H9 (cell line): ENCODE measurements around the gene SLIT1. TPM values are rescaled to one million over a fixed set of nuclear protein-coding genes. Genes with fewer than 3 reads are reported as not detected.

ENCODE experiments used
- DNase-seq: peaks from one replicate; pipeline ENCODE4 v3.0.0-alpha.2; 2017
- H2AFZ ChIP-seq: one replicate; pipeline ENCODE4 v1.6.1; 2013; ENCODE audit warnings: mild to moderate bottlenecking, low read length, control low read depth, moderate library complexity
- H2AK5ac ChIP-seq: 2 replicates; pipeline ENCODE4 v1.6.1; 2013; ENCODE audit warnings: low read length, control low read depth, mixed read lengths; ENCODE audit not compliant: insufficient read length
- H2BK120ac ChIP-seq: one replicate; pipeline ENCODE4 v1.6.1; 2013; ENCODE audit warnings: low read depth, mild to moderate bottlenecking, low read length, control low read depth, inconsistent platforms; ENCODE audit not compliant: poor library complexity, severe bottlenecking
- H2BK12ac ChIP-seq: 2 replicates; pipeline ENCODE4 v1.6.1; 2013; ENCODE audit warnings: low read length, control low read depth, mixed read lengths, low read depth; ENCODE audit not compliant: insufficient read length
- H2BK15ac ChIP-seq: 2 replicates; pipeline ENCODE4 v1.6.1; 2013; ENCODE audit warnings: low read depth, low read length, control low read depth
- H2BK20ac ChIP-seq: one replicate; pipeline ENCODE4 v1.6.1; 2013; ENCODE audit warnings: low read depth, mild to moderate bottlenecking, low read length, control low read depth, inconsistent platforms; ENCODE audit not compliant: poor library complexity, severe bottlenecking
- H2BK5ac ChIP-seq: 2 replicates; pipeline ENCODE4 v1.6.1; 2013; ENCODE audit warnings: low read length, control low read depth, mixed read lengths; ENCODE audit not compliant: insufficient read length
- H3K14ac ChIP-seq: 2 replicates; pipeline ENCODE4 v1.6.1; 2013; ENCODE audit warnings: low read length, control low read depth; ENCODE audit not compliant: insufficient read depth
- H3K18ac ChIP-seq: 2 replicates; pipeline ENCODE4 v1.6.1; 2013; ENCODE audit warnings: low read depth, mild to moderate bottlenecking, mixed read lengths, low read length, control low read depth; ENCODE audit not compliant: insufficient read length
- H3K23ac ChIP-seq: 2 replicates; pipeline ENCODE4 v1.6.1; 2013; ENCODE audit warnings: low read length, control low read depth, mixed read lengths, low read depth; ENCODE audit not compliant: insufficient read length
- H3K23me2 ChIP-seq: 2 replicates; pipeline ENCODE4 v1.6.1; 2013; ENCODE audit warnings: low read depth, mild to moderate bottlenecking, mixed read lengths, low read length, control low read depth; ENCODE audit not compliant: insufficient read length, poor library complexity, severe bottlenecking
- H3K27ac ChIP-seq: 2 replicates; pipeline ENCODE4 v1.5.1; 2013; ENCODE audit warnings: low read length, control low read depth, mixed read lengths, low read depth; ENCODE audit not compliant: insufficient read length
- H3K27me3 ChIP-seq: 2 replicates; pipeline ENCODE4 v1.6.1; 2013; ENCODE audit warnings: low read length, control low read depth, inconsistent platforms; ENCODE audit not compliant: insufficient read depth
- H3K4ac ChIP-seq: 2 replicates; pipeline ENCODE4 v1.6.1; 2013; ENCODE audit warnings: low read depth, mild to moderate bottlenecking, control low read depth, inconsistent platforms, low read length, moderate library complexity
- H3K4me1 ChIP-seq: 2 replicates; pipeline ENCODE4 v1.6.1; 2013; ENCODE audit warnings: low read length, control low read depth, inconsistent platforms; ENCODE audit not compliant: insufficient read depth
- H3K4me2 ChIP-seq: 2 replicates; pipeline ENCODE4 v1.6.1; 2013; ENCODE audit warnings: low read length, control low read depth, mixed read lengths; ENCODE audit not compliant: insufficient read length, insufficient read depth
- H3K56ac ChIP-seq: 2 replicates; pipeline ENCODE4 v1.6.1; 2013; ENCODE audit warnings: low read depth, mild to moderate bottlenecking, mixed read lengths, low read length, control low read depth; ENCODE audit not compliant: insufficient read length
- H3K79me1 ChIP-seq: 2 replicates; pipeline ENCODE4 v1.6.1; 2013; ENCODE audit warnings: low read depth, mild to moderate bottlenecking, moderate library complexity, low read length, control low read depth, inconsistent platforms; ENCODE audit not compliant: insufficient read depth, poor library complexity, severe bottlenecking
- H3K79me2 ChIP-seq: 2 replicates; pipeline ENCODE4 v1.6.1; 2013; ENCODE audit warnings: low read length, control low read depth, inconsistent platforms; ENCODE audit not compliant: insufficient read depth
- H3K9ac ChIP-seq: 2 replicates; pipeline ENCODE4 v1.6.1; 2013; ENCODE audit warnings: low read length, control low read depth, mixed read lengths; ENCODE audit not compliant: insufficient read length; ENCODE audit errors: extremely low read depth
- H3K9me3 ChIP-seq: one replicate; pipeline ENCODE4 v1.6.1; 2013; ENCODE audit warnings: low read depth, low read length, inconsistent platforms; ENCODE audit not compliant: control insufficient read depth
- H3T11ph ChIP-seq: one replicate; pipeline ENCODE4 v1.6.1; 2013; ENCODE audit warnings: mild to moderate bottlenecking, low read length, control low read depth, inconsistent platforms
- H4K20me1 ChIP-seq: one replicate; pipeline ENCODE4 v1.6.1; 2013; ENCODE audit not compliant: control insufficient read depth, insufficient read length, insufficient read depth
- H4K5ac ChIP-seq: 2 replicates; pipeline ENCODE4 v1.6.1; 2013; ENCODE audit warnings: low read depth, mild to moderate bottlenecking, mixed read lengths, low read length, control low read depth; ENCODE audit not compliant: insufficient read length
- H4K8ac ChIP-seq: replicated peaks from 2 replicates; pipeline ENCODE4 v1.6.1; 2013; ENCODE audit warnings: low read length, control low read depth, mixed read lengths, low read depth; ENCODE audit not compliant: insufficient read length
- H4K91ac ChIP-seq: 2 replicates; pipeline ENCODE4 v1.6.1; 2013; ENCODE audit warnings: low read depth, mild to moderate bottlenecking, moderate library complexity, mixed read lengths, low read length, control low read depth; ENCODE audit not compliant: insufficient read length
- H3K27ac Mint-ChIP-seq, 3 experiments: 2 replicates in 2 of 3; 3 replicates in 1 of 3; pipeline ENCODE4 v1.8.0; 2020 to 2021; ENCODE audit warnings: mixed read lengths in 3 of 3, mild to moderate bottlenecking in 1 of 3, moderate library complexity in 1 of 3
- H3K27me3 Mint-ChIP-seq: 2 replicates; pipeline ENCODE4 v1.8.0; 2021; ENCODE audit warnings: low read depth, mild to moderate bottlenecking, moderate library complexity, mixed read lengths
- H3K36me3 Mint-ChIP-seq, 3 experiments: 2 replicates in 2 of 3; 3 replicates in 1 of 3; pipeline ENCODE4 v1.8.0; 2020 to 2021; ENCODE audit warnings: low read depth in 3 of 3, mixed read lengths in 3 of 3; ENCODE audit not compliant: insufficient read depth in 1 of 3
- H3K4me1 Mint-ChIP-seq, 2 experiments: 2 replicates each; pipeline ENCODE4 v1.8.0; 2020; ENCODE audit warnings: mixed read lengths in 2 of 2
- H3K4me3 Mint-ChIP-seq, 2 experiments: 2 replicates in 1 of 2; 3 replicates in 1 of 2; pipeline ENCODE4 v1.8.0; 2020 to 2021; ENCODE audit warnings: mild to moderate bottlenecking in 2 of 2, mixed read lengths in 2 of 2, moderate library complexity in 1 of 2
- H3K9me3 Mint-ChIP-seq, 2 experiments: 2 replicates in 1 of 2; 3 replicates in 1 of 2; pipeline ENCODE4 v1.8.0; 2020; ENCODE audit warnings: mild to moderate bottlenecking in 2 of 2, mixed read lengths in 2 of 2, moderate library complexity in 1 of 2
- WGBS: extraction: QIAGEN DNeasy Blood & Tissue Kit; methylation state at CpG from one replicate; pipeline ENCODE4 v1.1.7; 2013; ENCODE audit warnings: missing lambda C conversion rate, low lambda C conversion rate, mixed read lengths; ENCODE audit not compliant: insufficient read length; ENCODE audit errors: extremely low coverage; 5-methylcytosine and 5-hydroxymethylcytosine counted together
- total RNA-seq: library from RNA; stranded (reverse); gene quantifications from 2 replicates; pipeline ENCODE4 v1.2.1, GENCODE V29; 2021
- TF ChIP-seq, protein P1 (sequence below): fragments of 200-600 bp; sonication (generic); conservative IDR thresholded peaks from 3 replicates; pipeline ENCODE4 v1.8.0; 2021; ENCODE audit warnings: antibody characterized with exemption, mild to moderate bottlenecking

Gene SLIT1
- total RNA-seq, 1 experiment from 2014 or later, result 0.57 TPM

DNA sequence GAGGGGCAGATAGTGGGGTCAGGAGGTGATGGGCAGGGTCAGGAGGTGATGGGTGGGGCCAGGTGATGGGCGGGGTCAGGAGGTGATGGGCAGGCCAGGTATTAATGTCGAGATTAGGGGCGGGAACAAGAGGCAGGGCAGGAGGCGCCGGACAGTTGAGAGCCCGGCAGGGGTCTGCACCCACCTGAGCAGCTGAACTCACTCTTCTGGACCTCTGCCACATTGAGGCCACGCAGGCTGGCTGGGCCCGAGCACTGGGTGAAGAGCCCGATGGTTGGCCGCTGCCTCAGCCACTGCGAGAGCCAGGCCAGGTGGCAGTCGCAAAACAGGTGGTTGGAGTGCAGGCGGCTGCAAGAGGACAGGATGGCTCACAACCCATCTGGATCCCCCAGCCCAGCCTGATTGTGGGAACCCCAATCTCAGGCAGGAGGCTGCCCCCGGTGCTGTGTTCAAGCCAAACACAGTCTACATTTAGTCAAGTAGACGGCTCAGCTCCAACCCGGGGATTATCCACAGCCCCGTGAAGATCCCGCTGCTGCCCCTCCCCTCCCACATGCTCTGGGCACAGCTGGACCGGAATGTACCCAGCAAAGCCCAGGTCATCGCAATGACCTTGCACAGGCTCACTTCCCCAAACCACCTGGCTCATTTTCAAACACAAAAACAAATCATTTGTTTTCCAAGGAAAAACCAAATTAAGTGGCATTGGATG lies 122.3 kb downstream of the SLIT1 start:
- peaks cover 2% of the 10 kb centered on the region for H3K27me3 Mint-ChIP-seq
- no peaks in the 10 kb centered on the region for H3K9me3 ChIP-seq
- peaks cover 18 to 32% of the 10 kb centered on the region in 2 experiments for H3K4me1 Mint-ChIP-seq
- TF ChIP-seq, protein P1, sequence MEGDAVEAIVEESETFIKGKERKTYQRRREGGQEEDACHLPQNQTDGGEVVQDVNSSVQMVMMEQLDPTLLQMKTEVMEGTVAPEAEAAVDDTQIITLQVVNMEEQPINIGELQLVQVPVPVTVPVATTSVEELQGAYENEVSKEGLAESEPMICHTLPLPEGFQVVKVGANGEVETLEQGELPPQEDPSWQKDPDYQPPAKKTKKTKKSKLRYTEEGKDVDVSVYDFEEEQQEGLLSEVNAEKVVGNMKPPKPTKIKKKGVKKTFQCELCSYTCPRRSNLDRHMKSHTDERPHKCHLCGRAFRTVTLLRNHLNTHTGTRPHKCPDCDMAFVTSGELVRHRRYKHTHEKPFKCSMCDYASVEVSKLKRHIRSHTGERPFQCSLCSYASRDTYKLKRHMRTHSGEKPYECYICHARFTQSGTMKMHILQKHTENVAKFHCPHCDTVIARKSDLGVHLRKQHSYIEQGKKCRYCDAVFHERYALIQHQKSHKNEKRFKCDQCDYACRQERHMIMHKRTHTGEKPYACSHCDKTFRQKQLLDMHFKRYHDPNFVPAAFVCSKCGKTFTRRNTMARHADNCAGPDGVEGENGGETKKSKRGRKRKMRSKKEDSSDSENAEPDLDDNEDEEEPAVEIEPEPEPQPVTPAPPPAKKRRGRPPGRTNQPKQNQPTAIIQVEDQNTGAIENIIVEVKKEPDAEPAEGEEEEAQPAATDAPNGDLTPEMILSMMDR, result no peak
- H3K4ac ChIP-seq, result no peak overlapping the region
- H2BK5ac ChIP-seq, result no peak overlapping the region
- no peak overlapping the region for H2BK20ac ChIP-seq
- DNase-seq, result no peak
- H3K18ac ChIP-seq, result no peak overlapping the region
- H3K56ac ChIP-seq, result no peak overlapping the region
- H3T11ph ChIP-seq, result no peak overlapping the region
- H3K27ac Mint-ChIP-seq, result no peak overlapping the region
- WGBS, result no CpG with 5 or more reads among the region's 20 CpGs
- H3K36me3 Mint-ChIP-seq, result no peaks in the 10 kb centered on the region
- no peak overlapping the region for H3K4me2 ChIP-seq
- no peak overlapping the region for H3K23ac ChIP-seq
- H2BK12ac ChIP-seq, result no peak overlapping the region
- no peak overlapping the region for H2BK120ac ChIP-seq
- H4K5ac ChIP-seq, result no peak overlapping the region
- no peak overlapping the region for H4K8ac ChIP-seq
- H3K9ac ChIP-seq, result no peak overlapping the region
- no peak overlapping the region for H3K4me3 Mint-ChIP-seq
- no peak overlapping the region for H2AFZ ChIP-seq
- H3K79me1 ChIP-seq, result no peaks in the 10 kb centered on the region
- no peak overlapping the region for H2BK15ac ChIP-seq
- no peak overlapping the region for H3K14ac ChIP-seq
- no peaks in the 10 kb centered on the region for H3K9me3 Mint-ChIP-seq
- no peaks in the 10 kb centered on the region for H3K4me1 ChIP-seq
- no peaks in the 10 kb centered on the region for H3K23me2 ChIP-seq
- H3K79me2 ChIP-seq, result no peaks in the 10 kb centered on the region
- no peak overlapping the region for H3K27ac ChIP-seq
- H4K20me1 ChIP-seq, result peaks cover 2% of the 10 kb centered on the region
- H2AK5ac ChIP-seq, result no peak overlapping the region
- no peaks in the 10 kb centered on the region for H3K27me3 ChIP-seq
- H4K91ac ChIP-seq, result no peak overlapping the region
